Astrocyte (in vitro differentiated cells and primary cell): Measurements from ENCODE around the gene RNF144A. TPM values are rescaled to one million over a fixed set of nuclear protein-coding genes. Genes with fewer than 3 reads are reported as not detected.

Source experiments
- DNase-seq: peaks from one replicate; pipeline ENCODE4 v3.0.0-alpha.2; 2010; ENCODE audit warnings: low read depth
- FAIRE-seq: peaks from 2 replicates; lab custom pipeline; 2011; peaks lifted over from hg19 to GRCh38; lab: Jason Lieb, UNC
- H2AFZ ChIP-seq: 2 replicates; pipeline ENCODE4 v1.6.0; 2012; ENCODE audit warnings: low read depth, low read length, inconsistent platforms
- H3K27ac ChIP-seq: 2 replicates; pipeline ENCODE4 v1.5.1; 2011; ENCODE audit warnings: low read depth, low read length, inconsistent platforms
- H3K27me3 ChIP-seq: 2 replicates; pipeline ENCODE4 v1.6.0; 2011; ENCODE audit warnings: low read length, inconsistent platforms; ENCODE audit not compliant: insufficient read depth
- H3K36me3 ChIP-seq: 2 replicates; pipeline ENCODE4 v1.5.1; 2011; ENCODE audit warnings: low read length, inconsistent platforms; ENCODE audit not compliant: insufficient read depth
- H3K4me1 ChIP-seq: 2 replicates; pipeline ENCODE4 v1.5.1; 2011; ENCODE audit warnings: low read length, inconsistent platforms; ENCODE audit not compliant: insufficient read depth
- H3K4me2 ChIP-seq: 2 replicates; pipeline ENCODE4 v1.6.0; 2012; ENCODE audit warnings: low read length, inconsistent platforms
- H3K4me3 ChIP-seq: 2 replicates; pipeline ENCODE4 v1.5.1; 2011; ENCODE audit warnings: low read depth, mild to moderate bottlenecking, low read length, inconsistent platforms; ENCODE audit not compliant: insufficient read depth
- H3K79me2 ChIP-seq: 2 replicates; pipeline ENCODE4 v1.6.0; 2012; ENCODE audit warnings: mild to moderate bottlenecking, low read length, inconsistent platforms; ENCODE audit not compliant: insufficient read depth
- H3K9ac ChIP-seq: 2 replicates; pipeline ENCODE4 v1.6.0; 2012; ENCODE audit warnings: mild to moderate bottlenecking, low read length, inconsistent platforms
- H3K9me3 ChIP-seq: 2 replicates; pipeline ENCODE4 v1.5.1; 2012; ENCODE audit warnings: low read depth, mild to moderate bottlenecking, low read length, inconsistent platforms; ENCODE audit not compliant: insufficient read depth
- H4K20me1 ChIP-seq: 2 replicates; pipeline ENCODE4 v1.6.0; 2012; ENCODE audit warnings: low read length, inconsistent platforms; ENCODE audit not compliant: insufficient read depth
- H3K27ac Mint-ChIP-seq: one replicate; pipeline ENCODE4 v1.8.0; 2021; ENCODE audit warnings: mild to moderate bottlenecking, mixed read lengths; ENCODE audit not compliant: unreplicated experiment
- H3K27me3 Mint-ChIP-seq: one replicate; pipeline ENCODE4 v1.8.0; 2021; ENCODE audit warnings: low read depth, mixed read lengths; ENCODE audit not compliant: unreplicated experiment
- H3K36me3 Mint-ChIP-seq: one replicate; pipeline ENCODE4 v1.8.0; 2021; ENCODE audit warnings: low read depth, mixed read lengths; ENCODE audit not compliant: unreplicated experiment
- H3K4me1 Mint-ChIP-seq: one replicate; pipeline ENCODE4 v1.8.0; 2021; ENCODE audit warnings: low read depth, mixed read lengths; ENCODE audit not compliant: unreplicated experiment
- H3K4me3 Mint-ChIP-seq: one replicate; pipeline ENCODE4 v1.8.0; 2021; ENCODE audit warnings: mild to moderate bottlenecking, moderate library complexity, mixed read lengths; ENCODE audit not compliant: unreplicated experiment
- H3K9me3 Mint-ChIP-seq: one replicate; pipeline ENCODE4 v1.8.0; 2021; ENCODE audit warnings: mild to moderate bottlenecking, mixed read lengths; ENCODE audit not compliant: unreplicated experiment
- CTCF ChIP-seq: IDR thresholded peaks from 2 replicates; pipeline ENCODE4 v1.5.1; 2011; ENCODE audit warnings: low read depth, mild to moderate bottlenecking, inconsistent platforms, low read length, moderate library complexity; ENCODE audit not compliant: insufficient read depth
- EZH2 ChIP-seq: IDR thresholded peaks from 2 replicates; pipeline ENCODE4 v1.6.1; 2012; ENCODE audit warnings: mild to moderate bottlenecking, low read length, inconsistent platforms; ENCODE audit not compliant: insufficient read depth
- total RNA-seq: library from RNA; stranded (reverse); gene quantifications from 2 replicates; pipeline ENCODE4 v1.2.1, GENCODE V29; 2021

The RNF144A gene
- total RNA-seq, 1 donor from 2014 or later: 4.9 TPM

GRCh38 chr2:6913415-6914157 lies 3.6 kb upstream of the RNF144A start:
- Histone ChIP-seq H3K4me1 (peaks cover 3% of the 10 kb centered on the region), H2AFZ (no peak overlapping the region), H3K27ac (no peak overlapping the region), H3K4me3 (no peak overlapping the region), H3K36me3 (no peaks in the 10 kb centered on the region), H3K27me3 (no peaks in the 10 kb centered on the region), H4K20me1 (no peaks in the 10 kb centered on the region), H3K9ac (no peak overlapping the region), H3K4me2 (no peak overlapping the region), H3K9me3 (no peaks in the 10 kb centered on the region), H3K79me2 (no peaks in the 10 kb centered on the region)
- TF ChIP-seq CTCF: no peak
- no peak for TF ChIP-seq EZH2
- Mint-ChIP-seq H3K4me1 (peaks cover 8% of the 10 kb centered on the region), H3K27me3 (no peaks in the 10 kb centered on the region), H3K9me3 (peaks cover 3% of the 10 kb centered on the region), H3K4me3 (no peak overlapping the region), H3K27ac (no peak overlapping the region), H3K36me3 (peaks cover 2% of the 10 kb centered on the region)
- DNase-seq (no peak), FAIRE-seq (no peak)

- H3K79me2 ChIP-seq: no peaks in the 10 kb centered on the region
- H3K27ac ChIP-seq: no peak overlapping the region
- Mint-ChIP-seq H3K9me3 (peaks cover 3% of the 10 kb centered on the region), H3K27me3 (no peaks in the 10 kb centered on the region), H3K27ac (no peak overlapping the region), H3K4me1 (peaks cover 9% of the 10 kb centered on the region), H3K36me3 (peaks cover 2% of the 10 kb centered on the region), H3K4me3 (no peak overlapping the region)
- TF ChIP-seq EZH2 (no peak), CTCF (no peak)
- H3K4me1 ChIP-seq: peaks cover 3% of the 10 kb centered on the region
- H3K9ac ChIP-seq: no peak overlapping the region
- H3K27me3 ChIP-seq: no peaks in the 10 kb centered on the region
- H3K36me3 ChIP-seq: no peaks in the 10 kb centered on the region
- peaks cover 11% of the 10 kb centered on the region for H4K20me1 ChIP-seq
- H3K4me2 ChIP-seq: no peak overlapping the region
- H2AFZ ChIP-seq: no peak overlapping the region
- H3K9me3 ChIP-seq: peaks cover 2% of the 10 kb centered on the region
- FAIRE-seq: no peak
- H3K4me3 ChIP-seq: no peak overlapping the region
- DNase-seq: peak; percentile 31
Measured at GRCh38 chr2:6914828-6915227, 2.4 kb upstream of the RNF144A start.

- Histone ChIP-seq H3K4me3 (no peak overlapping the region), H3K79me2 (no peaks in the 10 kb centered on the region), H4K20me1 (peaks cover 15% of the 10 kb centered on the region), H3K36me3 (no peaks in the 10 kb centered on the region), H3K9me3 (peaks cover 2% of the 10 kb centered on the region), H3K4me2 (no peak overlapping the region), H2AFZ (no peak overlapping the region), H3K27me3 (no peaks in the 10 kb centered on the region), H3K4me1 (peaks cover 3% of the 10 kb centered on the region), H3K27ac (no peak overlapping the region), H3K9ac (no peak overlapping the region)
- FAIRE-seq (no peak), DNase-seq (no peak)
- no peak overlapping the region for H3K27ac Mint-ChIP-seq
- H3K9me3 Mint-ChIP-seq: peaks cover 3% of the 10 kb centered on the region
- H3K36me3 Mint-ChIP-seq: peaks cover 2% of the 10 kb centered on the region
- H3K27me3 Mint-ChIP-seq: no peaks in the 10 kb centered on the region
- TF ChIP-seq CTCF (no peak), EZH2 (no peak)
- no peak overlapping the region for H3K4me3 Mint-ChIP-seq
- peaks cover 9% of the 10 kb centered on the region for H3K4me1 Mint-ChIP-seq
Measured at GRCh38 chr2:6915399-6915798, 1.8 kb upstream of the RNF144A start.
